ENCODE data around the gene COQ3.

Gene COQ3

GRCh38 chr6:99347804-99348203 lies 46.2 kb downstream of the COQ3 start:
- H3K14ac ChIP-seq (ENCODE audit: low read length in 2 of 2), result no peak overlapping the region
- no peak overlapping the region for H3K27ac ChIP-seq (ENCODE audit: low read length, poor library complexity, severe bottlenecking)
- H3K36me3 ChIP-seq (ENCODE audit: control insufficient read depth in 1 of 2, insufficient read depth in 2 of 2, low read depth in 1 of 2, low read length in 2 of 2), result no peaks in the 10 kb centered on the region
- WGBS, result 92% methylated on average over 1 of the region's 1 CpG
- H3K18ac ChIP-seq (ENCODE audit: low read depth in 1 of 2, low read length in 2 of 2), result no peak overlapping the region
- H3K27me3 ChIP-seq (ENCODE audit: control insufficient read depth in 1 of 2, insufficient read depth in 1 of 2, low read length in 2 of 2), result peaks cover 14 to 38% of the 10 kb centered on the region in 2 experiments
- no peak overlapping the region for H3K4me3 ChIP-seq (ENCODE audit: insufficient read depth in 1 of 2, low read depth in 1 of 2, low read length in 2 of 2)
- no peak overlapping the region for H3K4ac ChIP-seq (ENCODE audit: low read depth in 1 of 2, low read length in 2 of 2)
- no peak overlapping the region for H4K91ac ChIP-seq (ENCODE audit: low read length)
- peaks cover 6% of the 10 kb centered on the region for H3K79me1 ChIP-seq (replicated peaks; ENCODE audit: low read length, poor library complexity, severe bottlenecking)
- no peak overlapping the region for H2BK120ac ChIP-seq (ENCODE audit: low read depth, low read length)
- no peak overlapping the region for H4K8ac ChIP-seq (ENCODE audit: low read length)
- no peak overlapping the region for H3K23ac ChIP-seq (ENCODE audit: low read length in 2 of 2)
- no peak overlapping the region for H3K4me2 ChIP-seq (ENCODE audit: low read length, poor library complexity, severe bottlenecking)
- no peak overlapping the region for H2AK5ac ChIP-seq (ENCODE audit: low read length, severe bottlenecking)
- H2AFZ ChIP-seq (ENCODE audit: low read depth, low read length), result no peak overlapping the region
- DNase-seq, result no peak
- H2BK5ac ChIP-seq (ENCODE audit: low read depth, low read length, poor library complexity, severe bottlenecking), result no peak overlapping the region
- H2BK15ac ChIP-seq (ENCODE audit: low read depth, poor library complexity, severe bottlenecking), result no peak overlapping the region
- H3K4me1 ChIP-seq (ENCODE audit: control insufficient read depth, insufficient read depth, low read depth, low read length), result peaks cover 9% of the 10 kb centered on the region
- no peak overlapping the region for H3K9ac ChIP-seq (ENCODE audit: low read length)
- H2BK12ac ChIP-seq (ENCODE audit: low read length in 2 of 2), result no peak overlapping the region
- H3K9me3 ChIP-seq (ENCODE audit: control insufficient read depth, low read length), result no peaks in the 10 kb centered on the region

DNA sequence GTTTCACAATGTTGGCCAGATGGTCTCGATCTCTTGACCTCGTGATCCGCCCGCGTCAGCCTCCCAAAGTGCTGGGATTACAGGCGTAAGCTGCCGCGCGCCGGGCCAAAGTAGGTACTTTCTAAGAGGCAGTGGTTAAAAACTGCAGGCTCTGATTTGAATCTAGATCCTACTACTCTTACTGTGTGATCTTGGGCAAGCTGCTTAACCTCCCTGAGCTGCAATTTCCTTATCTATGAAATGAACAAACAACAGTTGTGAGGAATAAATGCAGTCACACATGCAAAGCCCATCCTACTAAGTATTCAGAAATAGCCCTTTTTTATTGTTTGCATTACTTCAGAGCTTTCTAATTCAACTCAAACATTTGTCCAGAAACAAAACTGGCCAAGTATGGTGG lies 47.4 kb downstream of the COQ3 start:
- no peak overlapping the region for H2AFZ ChIP-seq (ENCODE audit: low read depth, low read length)
- H2AK5ac ChIP-seq (ENCODE audit: low read length, severe bottlenecking), result no peak overlapping the region
- DNase-seq, result no peak
- H4K91ac ChIP-seq (ENCODE audit: low read length), result no peak overlapping the region
- H3K4me3 ChIP-seq (ENCODE audit: insufficient read depth in 1 of 2, low read depth in 1 of 2, low read length in 2 of 2), result no peak overlapping the region
- H4K8ac ChIP-seq (ENCODE audit: low read length), result no peak overlapping the region
- peaks cover 6% of the 10 kb centered on the region for H3K79me1 ChIP-seq (replicated peaks; ENCODE audit: low read length, poor library complexity, severe bottlenecking)
- no peak overlapping the region for H2BK15ac ChIP-seq (ENCODE audit: low read depth, poor library complexity, severe bottlenecking)
- H2BK120ac ChIP-seq (ENCODE audit: low read depth, low read length), result no peak overlapping the region
- no peak overlapping the region for H3K27ac ChIP-seq (ENCODE audit: low read length, poor library complexity, severe bottlenecking)
- no peak overlapping the region for H3K4me2 ChIP-seq (ENCODE audit: low read length, poor library complexity, severe bottlenecking)
- WGBS, result 94% methylated on average over 8 of the region's 10 CpGs
- H3K36me3 ChIP-seq (ENCODE audit: control insufficient read depth in 1 of 2, insufficient read depth in 2 of 2, low read depth in 1 of 2, low read length in 2 of 2), result no peaks in the 10 kb centered on the region
- peaks cover 10 to 30% of the 10 kb centered on the region in 2 experiments for H3K27me3 ChIP-seq (ENCODE audit: control insufficient read depth in 1 of 2, insufficient read depth in 1 of 2, low read length in 2 of 2)
- no peaks in the 10 kb centered on the region for H3K9me3 ChIP-seq (ENCODE audit: control insufficient read depth, low read length)
- no peak overlapping the region for H3K4ac ChIP-seq (ENCODE audit: low read depth in 1 of 2, low read length in 2 of 2)
- no peak overlapping the region for H2BK5ac ChIP-seq (ENCODE audit: low read depth, low read length, poor library complexity, severe bottlenecking)
- H2BK12ac ChIP-seq (ENCODE audit: low read length in 2 of 2), result no peak overlapping the region
- H3K18ac ChIP-seq (ENCODE audit: low read depth in 1 of 2, low read length in 2 of 2), result no peak overlapping the region
- H3K4me1 ChIP-seq (ENCODE audit: control insufficient read depth, insufficient read depth, low read depth, low read length), result peaks cover 11% of the 10 kb centered on the region
- no peak overlapping the region for H3K9ac ChIP-seq (ENCODE audit: low read length)
- H3K23ac ChIP-seq (ENCODE audit: low read length in 2 of 2), result no peak overlapping the region
- H3K14ac ChIP-seq (ENCODE audit: low read length in 2 of 2), result no peak overlapping the region

GRCh38 chr6:99345164-99345563 lies 48.8 kb downstream of the COQ3 start:
- H3K4ac ChIP-seq (ENCODE audit: low read depth in 1 of 2, low read length in 2 of 2), result no peak overlapping the region
- H3K36me3 ChIP-seq (ENCODE audit: control insufficient read depth in 1 of 2, insufficient read depth in 2 of 2, low read depth in 1 of 2, low read length in 2 of 2), result no peaks in the 10 kb centered on the region
- no peak overlapping the region for H2BK5ac ChIP-seq (ENCODE audit: low read depth, low read length, poor library complexity, severe bottlenecking)
- no peak overlapping the region for H2BK120ac ChIP-seq (ENCODE audit: low read depth, low read length)
- DNase-seq, result no peak
- no peak overlapping the region for H3K4me2 ChIP-seq (ENCODE audit: low read length, poor library complexity, severe bottlenecking)
- no peak overlapping the region for H4K8ac ChIP-seq (ENCODE audit: low read length)
- no peak overlapping the region for H3K27ac ChIP-seq (ENCODE audit: low read length, poor library complexity, severe bottlenecking)
- peaks cover 6% of the 10 kb centered on the region for H3K4me1 ChIP-seq (ENCODE audit: control insufficient read depth, insufficient read depth, low read depth, low read length)
- H3K79me1 ChIP-seq (replicated peaks; ENCODE audit: low read length, poor library complexity, severe bottlenecking), result peaks cover 6% of the 10 kb centered on the region
- H3K9me3 ChIP-seq (ENCODE audit: control insufficient read depth, low read length), result no peaks in the 10 kb centered on the region
- 97% methylated on average over 2 of the region's 4 CpGs for WGBS
- H2BK15ac ChIP-seq (ENCODE audit: low read depth, poor library complexity, severe bottlenecking), result no peak overlapping the region
- H3K23ac ChIP-seq (ENCODE audit: low read length in 2 of 2), result no peak overlapping the region
- no peak overlapping the region for H3K4me3 ChIP-seq (ENCODE audit: insufficient read depth in 1 of 2, low read depth in 1 of 2, low read length in 2 of 2)
- H2BK12ac ChIP-seq (ENCODE audit: low read length in 2 of 2), result no peak overlapping the region
- H3K9ac ChIP-seq (ENCODE audit: low read length), result no peak overlapping the region
- no peak overlapping the region for H2AFZ ChIP-seq (ENCODE audit: low read depth, low read length)
- H3K18ac ChIP-seq (ENCODE audit: low read depth in 1 of 2, low read length in 2 of 2), result no peak overlapping the region
- H3K27me3 ChIP-seq (ENCODE audit: control insufficient read depth in 1 of 2, insufficient read depth in 1 of 2, low read length in 2 of 2), result peaks cover 0 to 17% of the 10 kb centered on the region in 2 experiments
- no peak overlapping the region for H4K91ac ChIP-seq (ENCODE audit: low read length)
- peak overlapping the region; percentile 78 for H2AK5ac ChIP-seq (ENCODE audit: low read length, severe bottlenecking)
- no peak overlapping the region for H3K14ac ChIP-seq (ENCODE audit: low read length in 2 of 2)

DNA sequence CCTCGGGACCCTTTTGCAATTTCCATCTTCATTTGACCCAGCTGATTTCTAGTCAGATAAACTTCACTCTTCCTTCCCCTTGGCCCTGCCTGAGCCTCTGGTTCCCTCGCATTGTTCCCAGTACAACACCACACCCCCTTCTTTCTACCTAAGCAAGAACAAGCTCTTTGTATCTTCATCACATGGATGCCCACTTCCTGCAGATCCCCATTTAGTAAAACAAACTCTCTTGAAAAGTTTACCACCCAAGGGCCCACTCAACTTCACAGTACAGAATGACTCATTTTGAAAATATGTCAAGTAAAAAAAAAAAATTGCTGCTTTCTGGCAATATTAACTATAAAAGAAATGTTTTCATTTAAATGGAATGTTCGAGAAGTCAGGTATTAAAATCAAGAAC lies 49.7 kb downstream of the COQ3 start:
- peaks cover 6% of the 10 kb centered on the region for H3K79me1 ChIP-seq (replicated peaks; ENCODE audit: low read length, poor library complexity, severe bottlenecking)
- H3K23ac ChIP-seq (ENCODE audit: low read length in 2 of 2), result no peak overlapping the region
- DNase-seq, result peak; percentile 22

More for the DNA sequence above, 49.7 kb downstream of the COQ3 start:
- Histone ChIP-seq H2BK120ac (ENCODE audit: low read depth, low read length) (no peak overlapping the region), H3K9ac (ENCODE audit: low read length) (no peak overlapping the region), H4K8ac (ENCODE audit: low read length) (no peak overlapping the region), H3K27ac (ENCODE audit: low read length, poor library complexity, severe bottlenecking) (peak overlapping the region; percentile 84), H3K4me2 (ENCODE audit: low read length, poor library complexity, severe bottlenecking) (peak overlapping the region; percentile 52), H3K4me1 (ENCODE audit: control insufficient read depth, insufficient read depth, low read depth, low read length) (peaks cover 6% of the 10 kb centered on the region), H2BK5ac (ENCODE audit: low read depth, low read length, poor library complexity, severe bottlenecking) (no peak overlapping the region), H3K4me3 (ENCODE audit: insufficient read depth in 1 of 2, low read depth in 1 of 2, low read length in 2 of 2) (no peak overlapping the region), H2BK12ac (ENCODE audit: low read length in 2 of 2) (no peak overlapping the region), H3K9me3 (ENCODE audit: control insufficient read depth, low read length) (no peaks in the 10 kb centered on the region), H3K18ac (ENCODE audit: low read depth in 1 of 2, low read length in 2 of 2) (no peak overlapping the region), H2BK15ac (ENCODE audit: low read depth, poor library complexity, severe bottlenecking) (no peak overlapping the region), H3K36me3 (ENCODE audit: control insufficient read depth in 1 of 2, insufficient read depth in 2 of 2, low read depth in 1 of 2, low read length in 2 of 2) (no peaks in the 10 kb centered on the region), H2AFZ (ENCODE audit: low read depth, low read length) (no peak overlapping the region), H3K4ac (ENCODE audit: low read depth in 1 of 2, low read length in 2 of 2) (no peak overlapping the region), H3K27me3 (ENCODE audit: control insufficient read depth in 1 of 2, insufficient read depth in 1 of 2, low read length in 2 of 2) (peaks cover 0 to 13% of the 10 kb centered on the region in 2 experiments), H2AK5ac (ENCODE audit: low read length, severe bottlenecking) (no peak overlapping the region), H4K91ac (ENCODE audit: low read length) (no peak overlapping the region), H3K14ac (ENCODE audit: low read length in 2 of 2) (no peak overlapping the region)
- 44% methylated on average over 3 of the region's 3 CpGs for WGBS

Data from mesenchymal stem cell (in vitro differentiated cells and primary cell).